ENCODE data around the gene GLB1L2.
"Not testable (repeated sequence)": the region's sequence is repeated elsewhere in the genome, so short reads cannot be mapped to it uniquely, and the experiment has no call there.

The GLB1L2 gene, protein sequence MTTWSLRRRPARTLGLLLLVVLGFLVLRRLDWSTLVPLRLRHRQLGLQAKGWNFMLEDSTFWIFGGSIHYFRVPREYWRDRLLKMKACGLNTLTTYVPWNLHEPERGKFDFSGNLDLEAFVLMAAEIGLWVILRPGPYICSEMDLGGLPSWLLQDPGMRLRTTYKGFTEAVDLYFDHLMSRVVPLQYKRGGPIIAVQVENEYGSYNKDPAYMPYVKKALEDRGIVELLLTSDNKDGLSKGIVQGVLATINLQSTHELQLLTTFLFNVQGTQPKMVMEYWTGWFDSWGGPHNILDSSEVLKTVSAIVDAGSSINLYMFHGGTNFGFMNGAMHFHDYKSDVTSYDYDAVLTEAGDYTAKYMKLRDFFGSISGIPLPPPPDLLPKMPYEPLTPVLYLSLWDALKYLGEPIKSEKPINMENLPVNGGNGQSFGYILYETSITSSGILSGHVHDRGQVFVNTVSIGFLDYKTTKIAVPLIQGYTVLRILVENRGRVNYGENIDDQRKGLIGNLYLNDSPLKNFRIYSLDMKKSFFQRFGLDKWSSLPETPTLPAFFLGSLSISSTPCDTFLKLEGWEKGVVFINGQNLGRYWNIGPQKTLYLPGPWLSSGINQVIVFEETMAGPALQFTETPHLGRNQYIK

DNA sequence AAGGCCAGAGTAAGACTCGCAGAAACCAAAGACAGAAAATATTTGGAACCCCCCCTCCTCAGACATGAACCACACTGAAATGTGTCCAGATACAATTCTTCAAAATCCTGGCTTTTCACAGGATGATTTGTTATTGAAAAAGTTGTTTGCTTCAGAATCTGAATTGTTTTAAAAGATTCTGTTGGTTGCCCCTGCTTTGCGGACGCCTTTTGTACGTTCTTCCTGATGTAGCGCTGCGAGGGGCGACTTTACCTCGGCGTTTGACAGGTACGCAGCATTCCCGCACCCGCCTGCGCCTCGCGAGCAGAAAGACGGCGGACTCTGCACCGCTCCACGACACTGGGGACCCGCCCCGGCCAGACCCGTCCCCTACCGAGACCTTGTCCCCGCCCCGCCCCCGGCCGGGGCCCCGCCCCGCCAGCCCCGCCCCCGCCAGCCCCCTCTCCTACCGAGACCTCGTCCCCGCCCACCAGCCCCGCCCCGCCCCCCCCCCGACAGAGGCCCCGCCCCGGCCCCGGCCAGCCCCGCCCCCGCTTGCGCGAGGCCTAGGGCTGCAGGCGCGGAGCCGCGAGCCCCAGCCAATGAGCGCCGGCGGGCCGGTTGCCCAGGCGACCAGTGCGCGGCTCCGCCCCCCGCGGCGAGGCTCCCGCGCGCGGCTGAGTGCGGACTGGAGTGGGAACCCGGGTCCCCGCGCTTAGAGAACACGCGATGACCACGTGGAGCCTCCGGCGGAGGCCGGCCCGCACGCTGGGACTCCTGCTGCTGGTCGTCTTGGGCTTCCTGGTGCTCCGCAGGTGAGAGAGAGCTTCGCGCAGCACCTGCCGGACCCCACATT lies at the start of gene GLB1L2:
Gene GLB1L2 (plus strand): TSS at position 635 of the 835 bp plus-strand sequence. CDS start 74 bp downstream, at position 709.
- no peak for DNase-seq (ENCODE audit: low read depth, low spot score)

DNA sequence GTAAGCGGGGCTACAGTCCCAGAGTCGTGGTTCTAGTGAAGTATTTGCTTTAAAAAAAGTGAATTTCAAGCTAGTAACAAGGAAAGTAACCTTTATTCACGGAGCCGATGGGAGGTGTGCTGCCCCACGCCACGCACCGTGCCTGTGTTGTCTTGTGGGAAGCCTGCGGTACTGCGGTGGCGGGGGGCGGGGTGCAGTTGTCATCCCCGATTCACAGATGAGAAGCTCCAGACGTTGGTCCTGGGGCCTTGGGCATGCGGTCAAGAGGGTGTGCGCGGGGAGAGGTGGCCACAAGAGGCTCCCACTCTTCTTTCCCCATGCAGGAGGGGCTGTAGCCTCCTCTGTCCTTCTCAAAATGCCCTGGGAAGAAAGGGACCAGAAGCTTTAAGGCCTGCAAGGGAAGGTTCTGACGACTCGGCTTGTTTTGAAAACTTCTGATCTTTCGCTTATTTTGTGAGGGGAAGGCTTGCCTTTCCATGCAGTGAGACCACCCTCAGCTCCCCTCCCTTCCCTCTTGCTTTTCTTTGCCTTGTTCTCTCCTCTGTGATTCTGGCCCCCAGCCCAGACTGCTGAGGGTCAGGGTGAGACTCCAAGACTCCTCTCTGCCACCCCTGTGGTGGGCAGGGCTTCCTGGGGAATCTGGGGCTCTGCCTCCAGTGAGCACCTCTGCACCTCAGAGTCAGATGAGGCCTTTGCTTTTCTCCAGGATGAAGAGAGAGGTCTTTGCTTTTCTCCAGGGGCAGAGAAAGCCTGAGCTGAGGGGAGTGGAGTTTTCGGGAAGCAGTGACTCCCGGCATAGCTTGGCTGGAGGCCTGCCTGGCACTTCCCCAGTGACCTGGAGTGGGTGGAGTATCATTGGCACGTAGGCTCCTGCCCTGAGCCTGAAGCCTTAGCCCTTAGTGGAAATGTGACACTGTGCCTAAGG lies 49.4 kb upstream of the GLB1L2 start:
- DNase-seq (ENCODE audit: low read depth, low spot score) = no peak

DNA sequence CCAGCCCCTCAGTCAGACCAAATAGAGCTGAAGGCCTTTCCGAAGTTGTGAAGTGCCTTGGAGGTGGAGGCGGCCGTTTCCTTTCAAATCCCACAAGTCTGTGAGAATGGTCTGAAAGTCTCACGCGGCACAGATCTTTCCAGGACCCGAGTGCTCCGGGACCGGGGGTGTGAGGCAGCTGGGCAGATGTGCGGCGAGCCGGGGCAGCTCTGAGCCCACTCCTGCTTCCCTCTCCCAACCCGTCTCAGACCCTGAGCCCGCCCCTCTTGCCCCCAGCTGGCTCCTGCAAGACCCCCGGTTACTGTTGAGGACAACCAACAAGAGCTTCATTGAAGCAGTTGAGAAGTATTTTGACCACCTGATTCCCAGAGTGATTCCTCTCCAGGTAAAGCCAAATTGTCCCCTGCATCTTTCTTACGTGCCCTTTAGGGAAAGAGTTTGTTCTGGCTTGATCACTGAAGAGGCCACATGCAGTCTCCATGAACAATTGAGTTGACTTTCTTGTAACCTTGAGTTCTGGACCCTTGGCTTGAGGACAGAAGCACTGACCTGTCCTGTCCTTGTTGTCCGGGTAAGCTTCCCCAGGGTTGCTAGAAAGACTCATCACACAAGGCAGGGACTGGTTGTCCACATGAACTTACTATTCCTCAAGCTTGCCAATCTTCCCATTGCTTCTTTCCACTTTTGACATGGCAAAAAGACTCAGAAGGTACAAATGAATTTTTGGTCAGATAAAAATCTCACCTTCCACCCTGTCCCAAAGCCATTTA lies 48.1 kb upstream of the GLB1L2 start:
- DNase-seq (ENCODE audit: low read depth, low spot score) = no peak

DNA sequence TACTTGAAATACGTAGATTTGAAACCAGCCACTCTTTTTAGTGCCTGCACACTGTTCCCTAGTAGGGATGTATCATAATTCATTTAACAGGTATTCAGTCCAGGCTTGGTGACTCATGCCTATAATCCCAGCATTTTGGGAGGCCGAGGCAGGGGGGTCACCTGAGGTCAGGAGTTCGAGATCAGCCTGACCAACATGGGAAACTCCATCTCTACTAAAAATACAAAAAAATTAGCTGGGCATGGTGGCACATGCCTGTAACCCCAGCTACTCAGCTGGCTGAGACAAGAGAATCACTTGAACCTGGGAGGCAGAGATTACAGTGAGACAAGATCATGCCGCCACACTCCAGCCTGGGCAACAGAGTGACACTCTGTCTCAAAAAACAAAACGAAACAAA lies 47.4 kb upstream of the GLB1L2 start:
- DNase-seq (ENCODE audit: low read depth, low spot score) = not testable (repeated sequence)

DNA sequence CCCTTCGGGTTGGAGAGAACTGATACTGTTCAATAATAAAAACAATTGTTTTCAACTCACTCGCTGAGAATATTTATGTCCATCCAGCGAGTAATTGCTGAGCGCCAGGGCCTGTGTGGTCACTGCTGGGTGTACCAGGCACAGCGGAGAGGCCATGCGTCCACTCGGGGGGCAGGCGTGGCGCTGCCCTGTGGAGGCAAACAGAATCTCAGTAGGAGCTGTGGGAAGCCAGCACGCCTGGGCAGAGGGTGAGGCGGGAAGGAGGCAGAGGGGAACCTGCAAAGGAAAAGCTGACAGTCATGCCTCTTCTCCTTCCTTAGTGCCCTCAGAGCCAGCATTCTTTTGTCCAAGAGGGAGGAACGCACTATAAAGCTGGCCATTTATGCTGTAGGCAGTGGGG lies 44.2 kb upstream of the GLB1L2 start:
- no peak for DNase-seq (ENCODE audit: low read depth, low spot score)

DNA sequence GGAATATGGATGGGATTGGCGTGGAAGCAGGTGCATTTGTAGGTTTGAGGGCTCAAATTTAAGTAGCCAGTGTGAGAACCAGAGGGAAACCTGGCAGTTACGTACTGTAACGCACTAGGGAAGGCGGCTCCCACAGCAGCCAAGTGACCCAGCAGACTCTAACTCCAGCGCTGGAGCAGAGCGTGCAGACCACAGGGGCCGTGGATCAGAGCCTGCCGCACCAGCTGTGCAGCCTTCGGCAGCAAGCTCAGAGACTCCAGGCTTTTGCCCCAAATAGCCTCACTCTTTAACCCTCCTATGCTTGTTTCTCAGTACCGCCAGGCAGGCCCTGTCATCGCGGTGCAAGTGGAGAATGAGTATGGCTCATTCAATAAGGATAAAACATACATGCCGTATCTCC lies 43.3 kb upstream of the GLB1L2 start:
- DNase-seq (ENCODE audit: low read depth, low spot score) = no peak

DNA sequence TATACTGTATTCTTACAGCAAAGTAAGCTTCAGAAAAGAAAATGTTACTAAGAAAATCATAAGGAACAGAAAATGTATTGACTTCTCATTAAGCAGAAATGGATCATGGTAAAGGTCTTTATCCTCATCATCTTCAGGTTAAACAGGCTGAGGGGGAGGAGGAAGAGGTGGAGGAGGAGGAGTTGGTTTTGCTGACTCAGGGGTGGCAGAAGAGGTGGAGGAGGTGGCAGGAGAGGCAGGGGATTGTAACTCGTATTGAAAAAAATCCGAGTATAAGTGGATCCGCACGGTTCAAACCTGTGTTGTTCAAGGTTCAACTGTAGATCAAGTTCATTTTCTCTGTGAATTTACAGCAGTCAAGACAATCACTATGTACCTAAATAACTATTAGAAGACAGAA lies 42.6 kb upstream of the GLB1L2 start:
- no peak for DNase-seq (ENCODE audit: low read depth, low spot score)

DNA sequence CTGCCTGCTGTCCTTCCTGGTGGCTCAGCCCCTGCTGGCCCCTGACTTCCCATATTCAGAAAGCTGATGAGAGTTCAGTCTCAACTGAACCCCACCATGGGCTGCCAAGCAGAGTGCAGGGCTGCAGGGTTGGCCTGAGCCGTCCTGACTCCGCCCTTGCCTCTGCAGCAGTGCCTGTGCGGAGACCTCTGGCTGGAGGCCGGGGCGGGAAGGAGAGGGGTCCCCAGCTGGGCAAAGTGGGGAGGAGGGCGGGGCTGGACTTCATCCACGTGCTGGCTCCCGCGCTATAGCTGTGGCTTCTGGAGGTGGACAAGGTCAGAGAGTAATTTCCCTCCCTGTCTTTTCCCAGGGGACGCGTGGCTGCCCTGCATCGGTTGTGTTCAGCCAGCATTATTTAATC lies 42.0 kb upstream of the GLB1L2 start:
- DNase-seq (ENCODE audit: low read depth, low spot score) = no peak

DNA sequence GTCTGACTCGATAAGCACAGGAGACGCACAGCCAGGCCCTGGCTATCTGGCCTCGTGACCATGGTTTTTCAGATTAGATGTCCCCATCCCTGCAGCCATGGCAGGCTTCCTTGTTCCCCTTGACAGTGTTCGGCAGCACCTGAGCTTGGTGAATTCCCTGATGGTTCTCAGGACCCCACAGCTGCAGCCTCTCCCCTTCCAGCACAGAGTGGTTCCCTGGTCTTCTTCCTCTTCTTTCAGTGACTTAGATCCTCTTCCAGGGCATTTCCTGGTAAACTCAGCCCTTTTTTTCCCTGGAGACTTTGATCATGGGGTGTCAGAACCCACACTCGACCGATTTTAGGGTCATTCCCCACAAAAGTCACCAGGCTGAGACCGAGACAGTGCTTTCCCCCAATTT lies 41.1 kb upstream of the GLB1L2 start:
- no peak for DNase-seq (ENCODE audit: low read depth, low spot score)

DNA sequence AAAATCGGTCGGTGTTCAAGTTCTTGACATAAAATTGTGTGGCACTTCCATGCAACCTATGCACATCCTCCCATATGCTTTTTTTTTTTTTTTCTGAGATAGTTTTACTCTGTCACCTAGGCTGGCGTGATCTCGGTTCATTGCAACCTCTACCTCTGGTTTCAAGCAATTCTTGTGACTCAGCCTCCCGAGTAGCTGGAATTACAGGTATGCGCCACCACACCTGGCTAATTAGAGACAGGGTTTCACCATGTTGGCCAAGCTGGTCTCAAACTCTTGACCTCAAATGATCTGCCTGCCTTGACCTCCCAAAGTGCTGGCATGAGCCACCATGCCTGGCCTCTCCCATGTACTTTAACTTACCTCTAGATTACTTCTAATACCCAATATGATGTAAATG lies 40.6 kb upstream of the GLB1L2 start:
- DNase-seq (ENCODE audit: low read depth, low spot score) = no peak

DNA sequence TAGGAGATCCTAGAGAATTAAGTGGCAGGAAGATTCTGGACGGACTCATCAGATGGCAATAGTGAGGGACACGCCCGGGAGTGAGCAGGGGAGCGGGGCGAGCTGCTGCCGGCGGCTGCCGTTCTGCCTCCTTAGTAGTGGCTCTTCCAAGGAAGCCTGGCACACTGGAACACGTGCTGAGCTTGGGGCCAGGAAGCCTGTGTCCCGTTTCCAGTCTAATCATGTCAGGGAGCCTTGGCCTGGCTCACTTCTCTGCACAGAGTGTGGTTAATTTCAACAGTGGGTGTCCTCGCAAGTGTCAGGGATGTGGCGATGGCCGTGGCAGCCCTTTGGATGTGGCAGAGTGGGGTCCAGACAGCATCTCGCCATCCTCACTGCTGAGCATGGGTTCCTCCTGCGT lies 39.1 kb upstream of the GLB1L2 start:
- no peak for DNase-seq (ENCODE audit: low read depth, low spot score)

DNA sequence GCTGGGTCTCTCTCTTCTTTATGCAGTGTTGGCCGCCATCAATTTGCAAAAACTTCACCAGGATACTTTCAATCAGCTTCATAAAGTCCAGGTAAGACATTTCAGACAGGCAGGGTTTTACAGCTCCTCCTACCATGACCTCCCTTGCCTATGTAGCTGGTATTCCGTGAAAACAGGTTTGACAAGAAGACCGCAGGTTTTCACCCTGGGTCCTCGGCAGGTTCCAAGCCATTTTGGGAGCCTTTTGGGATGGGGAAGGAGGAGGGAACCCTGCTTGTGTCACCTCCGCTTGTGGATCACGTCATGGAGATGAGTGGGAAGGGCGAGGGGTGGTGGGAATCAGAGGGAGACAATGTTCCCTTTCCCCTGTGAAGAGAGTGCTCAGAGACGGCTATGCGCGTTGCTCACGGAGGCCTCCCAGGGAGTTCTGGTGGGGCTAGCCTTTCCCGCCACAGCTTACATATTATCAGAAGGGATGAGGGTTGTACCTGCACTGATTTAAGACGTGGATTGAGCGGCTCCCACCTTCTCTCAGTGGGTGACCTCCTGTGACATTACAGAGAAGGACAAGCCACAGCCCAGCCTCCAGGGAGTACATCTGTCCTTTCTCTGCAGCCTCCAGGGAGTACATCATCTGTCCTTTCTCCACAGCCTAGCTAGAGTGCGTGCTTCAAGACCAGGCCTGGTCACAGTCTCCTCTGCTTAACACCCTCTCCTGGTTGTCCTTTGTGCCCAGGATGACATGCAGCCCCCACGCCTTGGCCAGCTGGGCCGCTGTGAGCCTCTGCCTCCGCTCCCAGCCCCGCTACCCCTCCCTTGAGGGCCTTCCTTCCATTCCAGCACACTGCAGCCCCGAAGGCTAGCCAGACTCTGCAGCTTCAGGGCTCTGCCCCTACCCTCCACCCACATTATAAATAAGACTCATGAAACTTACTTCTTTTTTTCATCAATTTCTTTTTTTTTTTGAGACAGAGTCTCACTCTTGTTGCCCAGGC lies 38.4 kb upstream of the GLB1L2 start:
- no peak for DNase-seq (ENCODE audit: low read depth, low spot score)

DNA sequence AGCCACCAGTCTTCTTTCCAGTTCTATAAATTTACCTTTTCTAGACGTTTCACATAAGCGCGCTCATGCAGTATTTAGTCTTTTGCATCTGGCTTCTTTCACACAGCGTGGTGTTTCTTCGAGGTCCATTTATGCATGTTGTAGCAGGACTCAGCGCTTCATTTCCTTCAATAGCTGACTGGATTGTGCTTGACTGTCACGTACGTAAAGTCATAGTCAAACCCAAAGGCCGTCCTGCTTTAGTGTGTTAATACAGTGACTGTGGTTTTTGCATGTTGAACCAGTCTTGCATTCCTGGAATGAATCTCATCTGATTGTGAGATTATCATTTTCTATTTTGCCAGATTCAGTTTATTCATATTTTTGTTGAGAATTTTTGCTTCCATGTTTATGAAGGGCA lies 37.1 kb upstream of the GLB1L2 start:
- DNase-seq (ENCODE audit: low read depth, low spot score) = no peak

DNA sequence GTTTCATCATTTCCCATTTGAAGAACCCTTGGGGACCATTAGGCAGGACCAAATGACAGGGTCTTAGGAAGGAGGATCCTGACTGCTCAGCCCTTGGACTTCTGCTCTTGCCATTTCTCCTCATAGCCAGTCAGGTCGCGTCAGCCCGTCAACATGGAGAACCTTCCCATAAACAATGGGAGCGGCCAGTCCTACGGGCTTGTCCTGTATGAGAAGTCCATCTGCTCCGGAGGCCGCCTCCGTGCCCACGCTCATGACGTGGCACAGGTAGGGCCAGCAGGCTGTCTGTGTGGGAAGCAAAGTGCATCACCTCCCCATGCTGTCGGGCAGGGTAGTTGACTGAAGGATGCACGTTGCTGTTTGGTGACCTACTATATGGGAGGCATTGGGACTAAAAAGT lies 19.6 kb upstream of the GLB1L2 start:
- no peak for DNase-seq (ENCODE audit: low read depth, low spot score)

DNA sequence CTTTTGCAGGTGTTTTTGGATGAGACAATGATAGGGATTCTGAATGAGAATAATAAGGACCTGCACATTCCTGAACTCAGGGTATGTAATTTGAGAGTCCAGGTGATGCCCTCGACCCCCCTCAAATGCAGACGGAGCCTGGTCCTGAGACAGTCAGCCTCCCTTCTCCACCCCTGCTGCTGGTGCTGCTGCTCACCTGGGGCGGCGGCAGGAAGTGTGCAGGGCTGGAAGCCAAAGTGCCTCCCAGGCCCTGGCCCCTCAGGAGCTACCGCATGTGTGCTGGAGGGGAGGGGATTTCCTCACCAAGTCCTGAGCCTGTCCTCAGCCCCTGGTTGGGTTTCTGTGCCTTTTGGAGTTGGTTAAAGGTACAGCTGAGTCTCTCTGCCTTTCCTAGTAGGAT lies 19.0 kb upstream of the GLB1L2 start:
- no peak for DNase-seq (ENCODE audit: low read depth, low spot score)

DNA sequence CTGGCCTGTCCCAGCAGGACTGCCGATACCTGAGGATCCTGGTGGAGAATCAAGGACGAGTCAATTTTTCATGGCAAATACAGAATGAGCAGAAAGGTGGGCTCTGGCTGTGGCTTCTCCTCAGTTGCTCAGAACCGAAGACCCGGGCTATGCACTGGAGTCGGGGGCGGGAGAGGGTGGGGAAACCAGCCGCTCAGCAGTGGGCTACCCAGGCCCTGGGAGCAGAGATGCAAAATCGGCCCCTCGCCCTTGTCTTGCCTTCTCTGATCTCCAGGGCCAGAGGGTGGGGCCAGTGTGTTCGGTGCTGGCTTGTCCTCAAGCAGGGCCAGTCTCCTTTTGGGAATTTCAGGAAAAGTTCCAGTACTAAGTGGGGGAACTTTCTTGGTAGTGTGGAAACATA lies 18.4 kb upstream of the GLB1L2 start:
- no peak for DNase-seq (ENCODE audit: low read depth, low spot score)

DNA sequence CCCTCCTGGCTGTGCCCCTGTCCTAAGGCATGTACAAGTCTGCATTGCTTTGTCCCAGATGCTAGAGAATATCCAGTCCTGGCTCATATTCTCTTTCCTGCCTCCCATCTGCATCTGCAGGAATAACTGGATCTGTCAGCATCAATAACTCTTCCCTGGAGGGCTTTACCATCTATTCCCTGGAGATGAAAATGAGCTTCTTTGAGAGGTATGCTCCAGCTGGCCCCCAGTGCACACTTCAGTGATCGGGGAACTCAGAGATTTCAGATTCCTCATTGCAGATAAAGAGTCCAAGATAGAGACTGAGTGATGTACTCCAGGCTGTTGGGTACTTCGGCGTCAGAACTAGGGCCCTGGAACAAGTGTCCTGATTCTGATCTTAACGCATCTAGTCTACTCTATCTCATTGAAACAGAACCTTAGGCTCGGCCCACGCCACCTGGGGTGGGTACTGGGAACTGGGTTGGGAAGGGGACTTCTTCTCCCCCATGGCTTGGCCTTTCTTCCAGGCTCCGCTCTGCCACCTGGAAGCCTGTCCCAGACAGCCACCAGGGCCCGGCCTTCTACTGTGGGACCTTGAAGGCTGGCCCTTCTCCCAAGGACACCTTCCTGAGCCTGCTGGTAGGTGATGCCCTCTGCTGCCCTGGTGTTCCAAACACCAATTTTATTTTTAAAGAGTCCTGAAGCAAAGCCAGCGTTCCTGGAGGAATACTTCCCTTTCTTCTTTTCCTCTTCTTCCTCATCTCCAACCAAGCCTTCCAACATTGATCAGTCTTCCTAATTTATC lies 17.8 kb upstream of the GLB1L2 start:
- DNase-seq (ENCODE audit: low read depth, low spot score) = no peak

DNA sequence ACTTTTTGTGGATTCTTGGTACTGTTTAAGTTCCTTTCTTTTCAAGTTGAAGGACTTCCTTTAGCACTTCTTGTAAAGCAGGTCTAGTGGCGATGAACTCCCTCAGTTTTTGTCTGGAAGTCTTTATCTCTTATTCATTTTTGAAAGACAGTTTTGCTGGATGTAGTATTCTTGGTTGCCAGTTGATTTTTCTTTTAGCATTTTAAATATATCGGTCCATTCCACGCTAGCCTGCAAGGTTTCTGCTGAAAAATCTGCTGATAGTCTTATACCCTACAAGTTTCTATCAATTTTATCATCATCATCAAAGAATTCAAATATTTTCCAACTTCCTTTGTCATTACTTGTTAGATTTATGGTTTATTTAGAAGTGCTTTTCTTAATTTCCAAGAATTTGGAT lies 14.7 kb upstream of the GLB1L2 start:
- no peak for DNase-seq (ENCODE audit: low read depth, low spot score)

DNA sequence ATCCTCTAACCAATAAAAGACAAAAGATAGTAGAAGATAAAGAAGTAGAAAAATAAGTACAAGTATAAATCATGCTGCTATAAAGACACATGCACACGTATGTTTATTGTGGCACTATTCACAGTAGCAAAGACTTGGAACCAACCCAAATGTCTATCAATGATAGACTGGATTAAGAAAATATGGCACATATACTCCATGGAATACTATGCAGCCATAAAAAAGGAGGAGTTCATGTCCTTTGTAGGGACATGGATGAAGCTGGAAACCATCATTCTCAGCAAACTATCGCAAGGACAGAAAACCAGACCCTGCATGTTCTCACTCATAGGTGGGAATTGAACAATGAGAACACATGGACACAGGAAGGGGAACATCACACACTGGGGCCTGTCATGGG lies 10.4 kb upstream of the GLB1L2 start:
- not testable (repeated sequence) for DNase-seq (ENCODE audit: low read depth, low spot score)

Data from smooth muscle cell of the brain vasculature (primary cell).